Panc1 (cell line): ENCODE results near the gene GPHN. TPM values are rescaled to one million over a fixed set of nuclear protein-coding genes. Genes with fewer than 3 reads are reported as not detected.

ENCODE experiments used
- ATAC-seq: fragments of 200-7000 bp; cut with Tn5 transposase; 2 replicates; pipeline ENCODE4 v1.9.1; 2020; ENCODE audit warnings: mild to moderate bottlenecking, moderate library complexity
- BruUV-seq: library from RNA; stranded (reverse); fragments of 400-500 nt; replicated peaks from 2 replicates; lab custom pipeline; 2021; lab: Mats Ljungman, UMichigan
- CTCF ChIA-PET: fragments of 300-600 bp; sonication (Branson Sonifier 250); formaldehyde crosslinking; loops from one replicate; lab custom pipeline; 2022; ENCODE audit warnings: antibody characterized with exemption; lab: Charles Lee
- POLR2A ChIA-PET: fragments of 300-600 bp; sonication (Branson Sonifier 250); formaldehyde crosslinking; loops from one replicate; lab custom pipeline; 2022; ENCODE audit warnings: antibody characterized with exemption; lab: Charles Lee
- DNase-seq: peaks from one replicate; pipeline ENCODE4 v3.0.0-alpha.2; 2010; ENCODE audit warnings: low read depth, low spot score
- H3K27ac ChIP-seq: 2 replicates; pipeline ENCODE4 v1.5.1; 2011; ENCODE audit warnings: mild to moderate bottlenecking, low read length, inconsistent platforms
- H3K27me3 ChIP-seq: fragments of 200-500 bp; sonication (Bioruptor generic); 2 replicates; pipeline ENCODE4 v1.6.0; 2014; ENCODE audit warnings: low read length, inconsistent platforms; ENCODE audit not compliant: control insufficient read depth, insufficient read depth
- H3K36me3 ChIP-seq: fragments of 200-500 bp; sonication (Bioruptor generic); 2 replicates; pipeline ENCODE4 v1.5.1; 2014; ENCODE audit warnings: inconsistent platforms, mild to moderate bottlenecking, low read length, moderate library complexity; ENCODE audit not compliant: control insufficient read depth, insufficient read depth
- H3K4me1 ChIP-seq: 2 replicates; pipeline ENCODE4 v1.5.1; 2011; ENCODE audit warnings: inconsistent platforms, mild to moderate bottlenecking, low read length, moderate library complexity; ENCODE audit not compliant: control insufficient read depth, insufficient read depth
- H3K4me3 ChIP-seq, 2 experiments: 2 replicates each; pipeline ENCODE4 v1.5.1; 2011 to 2012; ENCODE audit warnings: low read depth in 2 of 2, low read length in 2 of 2, mild to moderate bottlenecking in 2 of 2, inconsistent platforms in 1 of 2, moderate library complexity in 1 of 2
- H3K9me3 ChIP-seq: fragments of 200-500 bp; sonication (Bioruptor generic); 2 replicates; pipeline ENCODE4 v1.5.1; 2014; ENCODE audit warnings: low read depth, mild to moderate bottlenecking, inconsistent platforms, low read length, moderate library complexity; ENCODE audit not compliant: control insufficient read depth, insufficient read depth
- POLR2AphosphoS5 ChIP-seq: IDR thresholded peaks from 2 replicates; pipeline ENCODE4 v1.6.1; 2012; ENCODE audit warnings: mild to moderate bottlenecking, low read depth, low read length, moderate library complexity
- SIN3A ChIP-seq: IDR thresholded peaks from 2 replicates; pipeline ENCODE4 v1.6.1; 2012; ENCODE audit warnings: low read depth, mild to moderate bottlenecking, low read length, moderate library complexity, borderline replicate concordance; ENCODE audit not compliant: insufficient read depth
- TCF7L2 ChIP-seq: IDR thresholded peaks from 2 replicates; pipeline ENCODE4 v1.6.1; 2011; ENCODE audit warnings: mild to moderate bottlenecking, low read depth, low read length, inconsistent platforms
- in situ Hi-C: cut with HindIII; loops from 2 replicates; pipeline ENCODE4 v1.10.0; 2016; ENCODE audit warnings: low sequenced_read_pairs, low pct_unique_long_range_greater_than_20kb
- intact Hi-C: fragments of 100-400 bp; cut with micrococcal nuclease; formaldehyde crosslinking; loops from one replicate; pipeline ENCODE4 v1.10.0; 2022; ENCODE audit not compliant: unreplicated experiment
- total RNA-seq: library from RNA; stranded (reverse); gene quantifications from one replicate; pipeline ENCODE4 v1.2.1, GENCODE V29; 2021; ENCODE audit not compliant: unreplicated experiment
- TF ChIP-seq, protein P1 (sequence below): fragments of 450-650 bp; IDR thresholded peaks from 2 replicates; pipeline ENCODE4 v1.5.1; 2017; ENCODE audit warnings: mild to moderate bottlenecking
- TF ChIP-seq, protein P2 (sequence below), 2 experiments: IDR thresholded peaks; 2 replicates each; pipeline ENCODE4 v1.6.1; 2011 to 2012; ENCODE audit warnings: low read depth in 2 of 2, control low read depth in 1 of 2, low read length in 1 of 2, mild to moderate bottlenecking in 1 of 2, moderate library complexity in 1 of 2; ENCODE audit not compliant: insufficient read depth in 1 of 2

GPHN gene
- total RNA-seq, 1 experiment from 2014 or later = 26.6 TPM

DNA sequence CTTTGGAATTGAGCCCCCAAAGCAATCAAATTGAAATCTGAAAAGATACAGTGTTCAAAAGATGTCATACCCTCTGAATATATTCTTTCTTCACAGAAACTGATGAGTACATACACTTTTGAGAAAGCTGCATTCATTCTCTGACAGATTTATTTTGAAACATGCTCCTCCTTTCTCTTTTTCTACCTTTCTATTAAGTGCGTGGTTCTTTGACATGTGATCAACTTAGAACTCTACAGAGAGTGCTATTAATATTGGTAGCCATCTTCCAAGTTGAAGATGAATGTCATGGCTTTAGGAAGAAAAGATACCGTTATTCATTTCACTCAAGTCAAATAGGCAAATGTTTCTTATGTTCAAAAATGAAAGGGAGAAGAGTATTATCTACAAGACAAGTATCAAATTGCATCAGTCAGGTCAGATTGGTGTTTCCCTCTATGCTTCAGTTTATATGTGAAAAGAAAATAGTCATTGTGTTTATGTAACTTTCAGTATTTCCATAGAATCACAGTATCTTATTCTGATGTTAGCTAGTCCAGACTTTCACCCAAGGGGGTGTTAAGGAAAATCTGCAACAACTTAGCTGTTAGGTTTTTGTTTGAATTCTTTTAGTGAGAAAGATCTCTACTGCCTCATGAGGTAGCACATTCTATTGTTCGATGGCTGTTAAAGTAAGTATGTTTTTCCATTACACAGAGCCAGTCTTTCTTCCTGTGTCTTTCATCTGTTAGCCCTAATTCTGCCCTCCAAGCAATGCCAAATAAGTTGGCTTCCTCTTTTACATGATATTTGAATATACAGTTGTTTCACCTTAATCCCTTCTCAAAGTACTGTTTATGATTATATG lies 625.9 kb downstream of the GPHN start:
- ChIA-PET POLR2A (no interaction called here), CTCF (no interaction called here)
- DNase-seq (no peak), ATAC-seq (no peak)
- Histone ChIP-seq H3K9me3 (no peaks in the 10 kb centered on the region), H3K27ac (no peak overlapping the region), H3K4me1 (no peaks in the 10 kb centered on the region), H3K36me3 (peaks cover 3% of the 10 kb centered on the region; the same call in 1 of the 2 replicates), H3K27me3 (no peaks in the 10 kb centered on the region), H3K4me3 (no peak overlapping the region)
- no TSS peak for BruUV-seq
- intact Hi-C loops = no loop called here
- in situ Hi-C loops = no loop called here
- TF ChIP-seq TCF7L2 (no peak), POLR2AphosphoS5 (no peak), SIN3A (no peak)
- TF ChIP-seq, protein P1, sequence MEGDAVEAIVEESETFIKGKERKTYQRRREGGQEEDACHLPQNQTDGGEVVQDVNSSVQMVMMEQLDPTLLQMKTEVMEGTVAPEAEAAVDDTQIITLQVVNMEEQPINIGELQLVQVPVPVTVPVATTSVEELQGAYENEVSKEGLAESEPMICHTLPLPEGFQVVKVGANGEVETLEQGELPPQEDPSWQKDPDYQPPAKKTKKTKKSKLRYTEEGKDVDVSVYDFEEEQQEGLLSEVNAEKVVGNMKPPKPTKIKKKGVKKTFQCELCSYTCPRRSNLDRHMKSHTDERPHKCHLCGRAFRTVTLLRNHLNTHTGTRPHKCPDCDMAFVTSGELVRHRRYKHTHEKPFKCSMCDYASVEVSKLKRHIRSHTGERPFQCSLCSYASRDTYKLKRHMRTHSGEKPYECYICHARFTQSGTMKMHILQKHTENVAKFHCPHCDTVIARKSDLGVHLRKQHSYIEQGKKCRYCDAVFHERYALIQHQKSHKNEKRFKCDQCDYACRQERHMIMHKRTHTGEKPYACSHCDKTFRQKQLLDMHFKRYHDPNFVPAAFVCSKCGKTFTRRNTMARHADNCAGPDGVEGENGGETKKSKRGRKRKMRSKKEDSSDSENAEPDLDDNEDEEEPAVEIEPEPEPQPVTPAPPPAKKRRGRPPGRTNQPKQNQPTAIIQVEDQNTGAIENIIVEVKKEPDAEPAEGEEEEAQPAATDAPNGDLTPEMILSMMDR = no peak; the same call in 1 of the 2 replicates
- TF ChIP-seq, protein P2, sequence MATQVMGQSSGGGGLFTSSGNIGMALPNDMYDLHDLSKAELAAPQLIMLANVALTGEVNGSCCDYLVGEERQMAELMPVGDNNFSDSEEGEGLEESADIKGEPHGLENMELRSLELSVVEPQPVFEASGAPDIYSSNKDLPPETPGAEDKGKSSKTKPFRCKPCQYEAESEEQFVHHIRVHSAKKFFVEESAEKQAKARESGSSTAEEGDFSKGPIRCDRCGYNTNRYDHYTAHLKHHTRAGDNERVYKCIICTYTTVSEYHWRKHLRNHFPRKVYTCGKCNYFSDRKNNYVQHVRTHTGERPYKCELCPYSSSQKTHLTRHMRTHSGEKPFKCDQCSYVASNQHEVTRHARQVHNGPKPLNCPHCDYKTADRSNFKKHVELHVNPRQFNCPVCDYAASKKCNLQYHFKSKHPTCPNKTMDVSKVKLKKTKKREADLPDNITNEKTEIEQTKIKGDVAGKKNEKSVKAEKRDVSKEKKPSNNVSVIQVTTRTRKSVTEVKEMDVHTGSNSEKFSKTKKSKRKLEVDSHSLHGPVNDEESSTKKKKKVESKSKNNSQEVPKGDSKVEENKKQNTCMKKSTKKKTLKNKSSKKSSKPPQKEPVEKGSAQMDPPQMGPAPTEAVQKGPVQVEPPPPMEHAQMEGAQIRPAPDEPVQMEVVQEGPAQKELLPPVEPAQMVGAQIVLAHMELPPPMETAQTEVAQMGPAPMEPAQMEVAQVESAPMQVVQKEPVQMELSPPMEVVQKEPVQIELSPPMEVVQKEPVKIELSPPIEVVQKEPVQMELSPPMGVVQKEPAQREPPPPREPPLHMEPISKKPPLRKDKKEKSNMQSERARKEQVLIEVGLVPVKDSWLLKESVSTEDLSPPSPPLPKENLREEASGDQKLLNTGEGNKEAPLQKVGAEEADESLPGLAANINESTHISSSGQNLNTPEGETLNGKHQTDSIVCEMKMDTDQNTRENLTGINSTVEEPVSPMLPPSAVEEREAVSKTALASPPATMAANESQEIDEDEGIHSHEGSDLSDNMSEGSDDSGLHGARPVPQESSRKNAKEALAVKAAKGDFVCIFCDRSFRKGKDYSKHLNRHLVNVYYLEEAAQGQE (IDR thresholded peaks at IDR 0.05; ENCODE audit: insufficient read depth in 1 of 2, low read depth in 2 of 2, low read length in 1 of 2) = no peak

DNA sequence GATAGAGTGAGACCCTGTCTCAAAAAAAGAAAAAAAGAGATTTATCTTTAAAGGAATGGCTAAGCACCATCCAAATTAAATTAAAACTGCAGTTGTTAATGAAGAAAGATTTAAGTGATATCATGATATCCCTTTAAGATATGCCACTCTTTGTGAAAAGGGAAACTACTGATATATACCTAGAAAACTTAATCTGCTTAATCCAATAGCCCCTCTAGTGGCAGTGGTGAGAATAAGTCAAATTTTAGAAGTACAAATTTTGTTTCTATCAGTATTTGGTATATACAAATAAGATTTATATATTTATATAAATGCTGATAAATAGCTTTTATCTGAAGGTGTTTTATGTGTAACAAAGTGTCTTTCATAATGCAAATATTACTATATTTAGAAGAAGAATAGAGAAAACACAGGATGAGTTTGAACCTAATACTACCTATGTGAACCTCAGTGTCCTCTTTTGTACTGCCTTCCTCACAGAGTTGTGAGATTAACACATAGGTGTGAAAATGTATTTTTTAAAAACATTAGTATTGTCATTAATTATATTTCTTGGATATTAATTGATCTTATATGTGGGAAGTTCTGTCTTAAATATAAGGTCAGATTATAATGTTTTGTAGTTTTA lies 629.9 kb downstream of the GPHN start:
- Histone ChIP-seq H3K4me1 (no peaks in the 10 kb centered on the region), H3K27ac (no peak overlapping the region), H3K9me3 (no peaks in the 10 kb centered on the region), H3K36me3 (peaks cover 3% of the 10 kb centered on the region; the same call in 1 of the 2 replicates), H3K27me3 (no peaks in the 10 kb centered on the region), H3K4me3 (no peak overlapping the region)
- in situ Hi-C loops (no loop called here), intact Hi-C loops (no loop called here)
- DNase-seq (no peak), ATAC-seq (no peak)
- CTCF ChIA-PET = no interaction called here
- TF ChIP-seq, protein P2 (IDR thresholded peaks at IDR 0.05; ENCODE audit: insufficient read depth in 1 of 2, low read depth in 2 of 2, low read length in 1 of 2) = no peak
- TF ChIP-seq SIN3A = no peak
- TF ChIP-seq TCF7L2 = no peak
- no peak for TF ChIP-seq POLR2AphosphoS5
- TF ChIP-seq, protein P1 = peak; percentile 40; the same call in 1 of the 2 replicates
- POLR2A ChIA-PET = no interaction called here
- BruUV-seq = no TSS peak
